ENCODE results near the gene UST. TPM values are rescaled to one million over a fixed set of nuclear protein-coding genes. Genes with fewer than 3 reads are reported as not detected.

The UST gene
- total RNA-seq, 1 experiment from 2014 or later = 10.0 TPM

- DNase-seq (ENCODE audit: unreplicated experiment) = peak; percentile 96
- H3K27ac Mint-ChIP-seq (ENCODE audit: low read depth, unreplicated experiment) = peak overlapping the region; percentile 80
- POLR2A ChIA-PET = interaction anchor here (0.5 to 4.8 kb wide), 30 partner anchors 8 to 519 kb away, joined by 3 to 69 read pairs (median 4); partner anchors contain the start of gene TAB2
These were observed 285.2 kb downstream of the UST start for GRCh38 chr6:149031859-149032598.

DNA sequence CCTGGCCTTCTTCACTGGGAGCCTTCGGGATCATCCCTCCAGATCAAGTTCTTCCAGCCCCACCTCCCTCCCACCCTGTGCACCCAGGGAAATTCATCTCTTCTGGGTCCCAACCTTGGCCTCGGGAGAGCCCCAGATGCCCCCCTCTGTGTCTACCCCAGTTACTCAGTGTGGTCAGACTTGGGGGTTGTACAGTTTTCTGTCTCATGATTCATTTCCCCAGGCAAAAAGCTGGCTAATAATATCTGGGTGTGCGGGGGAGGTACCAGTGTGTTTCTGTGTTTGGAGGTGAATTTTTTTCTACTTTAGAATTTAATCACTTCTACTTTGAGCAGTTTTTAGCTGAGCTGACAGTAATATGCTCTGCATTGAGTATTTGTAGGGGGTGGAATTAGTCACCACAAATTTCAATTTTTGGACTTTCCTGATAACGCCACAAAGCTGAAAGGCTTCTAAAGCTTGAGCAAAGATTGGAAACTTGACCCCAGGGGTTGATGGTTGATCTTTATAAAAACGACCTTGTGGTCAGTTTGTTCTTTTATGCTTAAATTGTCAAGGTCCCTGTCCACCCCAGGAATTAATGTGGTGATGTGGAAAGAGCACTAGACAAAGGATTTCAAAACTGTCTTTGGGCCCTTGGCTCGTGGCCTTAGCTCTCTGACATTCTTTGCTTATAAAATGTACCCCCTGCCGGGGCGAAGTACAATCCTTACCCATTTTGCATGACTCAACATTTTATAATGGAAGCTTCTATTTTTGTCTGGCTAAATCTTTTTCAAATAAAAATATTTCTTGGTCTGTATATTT lies 286.0 kb downstream of the UST start:
- Mint-ChIP-seq H3K27me3 (ENCODE audit: insufficient read depth, unreplicated experiment) (no peaks in the 10 kb centered on the region), H3K9me3 (ENCODE audit: unreplicated experiment) (no peaks in the 10 kb centered on the region), H3K4me3 (ENCODE audit: unreplicated experiment) (peak overlapping the region; percentile 71), H3K4me1 (ENCODE audit: insufficient read depth, unreplicated experiment) (peaks cover 47% of the 10 kb centered on the region), H3K27ac (ENCODE audit: low read depth, unreplicated experiment) (peak overlapping the region; percentile 80), H3K36me3 (ENCODE audit: insufficient read depth, unreplicated experiment) (no peaks in the 10 kb centered on the region)
- no peak for TF ChIP-seq CTCF (IDR thresholded peaks at IDR 0.05; ENCODE audit: unreplicated experiment)
- peak; percentile 94 for DNase-seq (ENCODE audit: unreplicated experiment)
- BruUV-seq (replicated peaks) = no TSS peak
- intact Hi-C loops (cut with micrococcal nuclease) = loop anchor here (1.0 to 2.0 kb wide), 3 partner anchors 49 to 484 kb away; partner anchors contain the start of gene TAB2
- ChIA-PET CTCF (interaction anchor here (0.5 to 3.6 kb wide), 16 partner anchors 11 to 484 kb away, joined by 3 to 30 read pairs (median 4); no protein-coding TSS in a partner anchor), POLR2A (interaction anchor here (0.6 to 4.8 kb wide), 31 partner anchors 7 to 533 kb away, joined by 3 to 69 read pairs (median 4); partner anchors contain the start of genes GINM1 and TAB2)

More at GRCh38 chr6:149031859-149032598, 285.2 kb downstream of the UST start:
- intact Hi-C loops (cut with micrococcal nuclease) = loop anchor here (1.0 to 2.0 kb wide), 3 partner anchors 50 to 485 kb away; partner anchors contain the start of gene TAB2
- Mint-ChIP-seq H3K9me3 (ENCODE audit: unreplicated experiment) (no peaks in the 10 kb centered on the region), H3K36me3 (ENCODE audit: insufficient read depth, unreplicated experiment) (no peaks in the 10 kb centered on the region), H3K4me1 (ENCODE audit: insufficient read depth, unreplicated experiment) (peaks cover 46% of the 10 kb centered on the region), H3K27me3 (ENCODE audit: insufficient read depth, unreplicated experiment) (no peaks in the 10 kb centered on the region), H3K4me3 (ENCODE audit: unreplicated experiment) (peak overlapping the region; percentile 71)
- TF ChIP-seq CTCF (IDR thresholded peaks at IDR 0.05; ENCODE audit: unreplicated experiment) = no peak
- CTCF ChIA-PET = interaction anchor here (0.5 to 3.6 kb wide), 19 partner anchors 17 to 485 kb away, joined by 3 to 30 read pairs (median 4); no protein-coding TSS in a partner anchor
- BruUV-seq (replicated peaks) = no TSS peak

DNA sequence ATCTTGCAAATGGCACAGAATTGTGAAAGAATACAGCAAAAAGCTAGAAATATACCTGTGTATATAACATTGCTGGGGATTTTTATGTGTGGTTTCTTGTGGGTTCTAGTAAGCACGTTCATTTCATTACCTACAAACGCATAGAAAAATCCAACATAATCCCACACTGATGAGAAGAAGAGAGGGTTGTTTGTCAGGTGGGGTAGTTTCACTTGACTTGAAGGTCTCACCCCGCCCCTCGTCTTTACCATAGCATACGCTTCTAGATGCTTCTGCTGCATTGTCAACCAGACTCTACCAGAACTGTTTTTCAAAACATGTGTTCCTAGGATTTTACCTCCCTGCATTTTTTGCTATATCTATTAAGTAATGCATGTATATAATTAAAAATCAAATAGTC lies 286.6 kb downstream of the UST start:
- Mint-ChIP-seq H3K4me1 (ENCODE audit: insufficient read depth, unreplicated experiment) (peaks cover 47% of the 10 kb centered on the region), H3K27ac (ENCODE audit: low read depth, unreplicated experiment) (peak overlapping the region; percentile 80), H3K36me3 (ENCODE audit: insufficient read depth, unreplicated experiment) (no peaks in the 10 kb centered on the region), H3K9me3 (ENCODE audit: unreplicated experiment) (no peaks in the 10 kb centered on the region), H3K4me3 (ENCODE audit: unreplicated experiment) (peak overlapping the region; percentile 71), H3K27me3 (ENCODE audit: insufficient read depth, unreplicated experiment) (no peaks in the 10 kb centered on the region)
- CTCF ChIA-PET = interaction anchor here (0.5 to 3.6 kb wide), 7 partner anchors 11 to 484 kb away, joined by 3 to 30 read pairs (median 5); no protein-coding TSS in a partner anchor
- POLR2A ChIA-PET = interaction anchor here (0.7 to 4.8 kb wide), 23 partner anchors 9 to 533 kb away, joined by 3 to 69 read pairs (median 4); partner anchors contain the start of genes GINM1 and TAB2
- BruUV-seq (replicated peaks) = no TSS peak
- intact Hi-C loops (cut with micrococcal nuclease) = loop anchor here (2.0 kb wide), 1 partner anchor 283 kb away; the partner anchor contains the start of gene TAB2
- no peak for TF ChIP-seq CTCF (IDR thresholded peaks at IDR 0.05; ENCODE audit: unreplicated experiment)
- DNase-seq (ENCODE audit: unreplicated experiment) = no peak

Data from MCF 10A (cell line).